K562 (cell line): ENCODE results near the gene ITSN1. TPM values are rescaled to one million over a fixed set of nuclear protein-coding genes. Genes with fewer than 3 reads are reported as not detected.
A peak's percentile ranks its signal among the peaks of the same experiment; 100 is the strongest.

Experiments
- ARID1B ChIP-seq: fragments of 450-650 bp; IDR thresholded peaks from 2 replicates; pipeline ENCODE4 v1.6.1; 2016; ENCODE audit warnings: antibody characterized with exemption, mild to moderate bottlenecking, inconsistent platforms
- BRF1 ChIP-seq: IDR thresholded peaks from 3 replicates; pipeline ENCODE4 v1.6.1; 2011; ENCODE audit warnings: borderline replicate concordance, mild to moderate bottlenecking; ENCODE audit not compliant: insufficient read length; ENCODE audit errors: extremely low read depth
- CBFB ChIP-seq: sonication (generic); formaldehyde crosslinking; IDR thresholded peaks from 2 replicates; pipeline ENCODE4 v1.4.0; 2020; ENCODE audit warnings: mild to moderate bottlenecking, missing genetic modification reagents
- CEBPB ChIP-seq: fragments of 450-650 bp; IDR thresholded peaks from 2 replicates; pipeline ENCODE4 v1.6.1; 2016; ENCODE audit warnings: missing genetic modification characterization, missing compliant biosample characterization
- CEBPG ChIP-seq, 3 experiments: fragments of 200-800 bp in 1 of 3; sonication (Bioruptor generic) in 1 of 3; sonication (generic) in 1 of 3; formaldehyde crosslinking in 1 of 3; IDR thresholded peaks in 2 of 3; conservative IDR thresholded peaks in 1 of 3; 2 replicates each; pipeline versions ENCODE4 v1.6.1 to v1.8.0; 2016 to 2022; ENCODE audit warnings: missing compliant biosample characterization in 2 of 3, missing genetic modification characterization in 2 of 3, mild to moderate bottlenecking in 1 of 3, missing genetic modification reagents in 1 of 3
- CXXC5 ChIP-seq: fragments of 250-450 bp; sonication (Bioruptor Pico); IDR thresholded peaks from 2 replicates; pipeline ENCODE4 v1.8.0; 2022; ENCODE audit warnings: inconsistent platforms, mild to moderate bottlenecking, moderate library complexity
- HCFC1 ChIP-seq: IDR thresholded peaks from 2 replicates; pipeline ENCODE4 v1.6.1; 2012; ENCODE audit warnings: low read depth, low read length, improper control_type of control experiment
- JUNB ChIP-seq: fragments of 450-650 bp; formaldehyde crosslinking; conservative IDR thresholded peaks from 2 replicates; pipeline ENCODE4 v1.4.0; 2020; ENCODE audit warnings: mild to moderate bottlenecking
- LEF1 ChIP-seq: fragments of 450-650 bp; IDR thresholded peaks from 2 replicates; pipeline ENCODE4 v1.6.1; 2016; ENCODE audit warnings: mild to moderate bottlenecking
- MTA2 ChIP-seq: fragments of 450-650 bp; IDR thresholded peaks from 2 replicates; pipeline ENCODE4 v1.6.1; 2016; ENCODE audit warnings: low read depth
- MTF1 ChIP-seq: fragments of 250-450 bp; sonication (Bioruptor Pico); IDR thresholded peaks from 2 replicates; pipeline ENCODE4 v1.9.0; 2021; ENCODE audit warnings: moderate library complexity, mild to moderate bottlenecking, inconsistent platforms, borderline replicate concordance
- NONO ChIP-seq, 2 experiments: fragments of 200-400 bp in 1 of 2; fragments of 450-650 bp in 1 of 2; formaldehyde crosslinking in 1 of 2; IDR thresholded peaks; 2 replicates each; pipeline ENCODE4 v1.6.1; 2017; ENCODE audit warnings: low read depth in 2 of 2, mild to moderate bottlenecking in 2 of 2, moderate library complexity in 2 of 2, low read length in 1 of 2
- NR2C1 ChIP-seq, 2 experiments: fragments of 450-650 bp; IDR thresholded peaks; 2 replicates each; pipeline ENCODE4 v1.6.1; 2017; ENCODE audit warnings: mild to moderate bottlenecking in 2 of 2, antibody characterized with exemption in 1 of 2, inconsistent platforms in 1 of 2, missing compliant biosample characterization in 1 of 2, missing genetic modification characterization in 1 of 2
- PHF20 ChIP-seq: fragments of 450-650 bp; IDR thresholded peaks from 2 replicates; pipeline ENCODE4 v1.6.1; 2018; ENCODE audit not compliant: partially characterized antibody
- RBM17 ChIP-seq: fragments of 200-400 bp; formaldehyde crosslinking; IDR thresholded peaks from 2 replicates; pipeline ENCODE4 v1.6.1; 2017; ENCODE audit warnings: low read depth, mild to moderate bottlenecking, low read length, borderline replicate concordance
- RFX1 ChIP-seq: fragments of 450-650 bp; IDR thresholded peaks from 2 replicates; pipeline ENCODE4 v1.6.1; 2016; ENCODE audit warnings: mild to moderate bottlenecking, moderate library complexity
- SMAD3 ChIP-seq: fragments of 450-650 bp; formaldehyde crosslinking; conservative IDR thresholded peaks from 2 replicates; pipeline ENCODE4 v1.4.0; 2020; ENCODE audit warnings: mild to moderate bottlenecking
- SMARCA4 ChIP-seq: fragments of 450-650 bp; IDR thresholded peaks from 2 replicates; pipeline ENCODE4 v1.6.1; 2016
- SOX6 ChIP-seq: fragments of 450-650 bp; IDR thresholded peaks from 2 replicates; pipeline ENCODE4 v1.6.1; 2014; ENCODE audit warnings: mild to moderate bottlenecking
- SP2 ChIP-seq: IDR thresholded peaks from 2 replicates; pipeline ENCODE4 v1.6.1; 2011; ENCODE audit warnings: mild to moderate bottlenecking, low read depth, low read length, moderate library complexity; ENCODE audit not compliant: poor library complexity, severe bottlenecking; ENCODE audit errors: extremely low read depth
- THRA ChIP-seq: fragments of 450-650 bp; IDR thresholded peaks from 2 replicates; pipeline ENCODE4 v1.6.1; 2017; ENCODE audit warnings: mild to moderate bottlenecking, moderate library complexity
- ZBTB7A ChIP-seq: IDR thresholded peaks from 2 replicates; pipeline ENCODE4 v1.6.1; 2011; ENCODE audit warnings: low read depth, mild to moderate bottlenecking, low read length, moderate library complexity, borderline replicate concordance; ENCODE audit not compliant: control insufficient read depth
- ZKSCAN8 ChIP-seq: fragments of 200-800 bp; sonication (Bioruptor generic); IDR thresholded peaks from 2 replicates; pipeline ENCODE4 v1.6.1; 2016; ENCODE audit warnings: missing genetic modification characterization, missing compliant biosample characterization
- ZNF175 ChIP-seq: fragments of 200-800 bp; sonication (Bioruptor generic); IDR thresholded peaks from 2 replicates; pipeline ENCODE4 v1.6.1; 2016; ENCODE audit warnings: low read depth, mild to moderate bottlenecking, missing genetic modification characterization, missing compliant biosample characterization
- ZNF232 ChIP-seq: sonication (generic); formaldehyde crosslinking; IDR thresholded peaks from 2 replicates; pipeline ENCODE4 v1.8.0; 2022; ENCODE audit warnings: mild to moderate bottlenecking, missing genetic modification reagents
- ZNF41 ChIP-seq: fragments of 250-450 bp; sonication (Bioruptor Pico); conservative IDR thresholded peaks from 2 replicates; pipeline ENCODE4 v1.4.0; 2020; ENCODE audit warnings: mild to moderate bottlenecking
- ZNF431 ChIP-seq: sonication (generic); formaldehyde crosslinking; IDR thresholded peaks from 2 replicates; pipeline ENCODE4 v1.8.0; 2022; ENCODE audit warnings: mild to moderate bottlenecking, missing genetic modification reagents
- ZNF586 ChIP-seq: fragments of 450-650 bp; formaldehyde crosslinking; conservative IDR thresholded peaks from 2 replicates; pipeline ENCODE4 v1.4.0; 2020; ENCODE audit warnings: mild to moderate bottlenecking, moderate library complexity
- ZNF766 ChIP-seq: fragments of 200-800 bp; sonication (Bioruptor generic); conservative IDR thresholded peaks from 2 replicates; pipeline ENCODE4 v1.6.1; 2016; ENCODE audit warnings: missing genetic modification characterization, missing compliant biosample characterization
- polyA plus RNA-seq, 8 experiments: library from polyadenylated mRNA; depleted of rRNA in 4 of 8; stranded (reverse) in 5 of 8; unstranded in 3 of 8; fragments of >200 nt; fragmentation: Nextera tagmentation in 2 of 8; fragmentation: Illumina TruSeq in 1 of 8; extraction: Ambion mirVana in 2 of 8; extraction: Trizol in 1 of 8; gene quantifications; 2 replicates each; pipeline versions ENCODE4 v1.2.1 to v1.2.3, GENCODE V29; 2011 to 2014; ENCODE audit warnings: inconsistent platforms in 1 of 8, missing spikeins in 1 of 8
- total RNA-seq, 7 experiments: library from RNA; depleted of rRNA in 6 of 7; stranded (reverse); fragments of >200 nt in 6 of 7; fragmentation: Illumina TruSeq in 2 of 7; extraction: Trizol in 2 of 7; gene quantifications; 2 replicates each; pipeline versions ENCODE4 v1.2.1 to v1.2.3, GENCODE V29; 2011 to 2021; ENCODE audit warnings: low replicate concordance in 1 of 7

Gene ITSN1
- total and polyA plus RNA-seq, 9 of the 15 experiments (the other 6 are each of a cell fraction or from before 2014, with no cell fraction given), result 1.1 to 12.6 (median 4.8) TPM

- TF ChIP-seq CEBPB (tag) (peak; percentile 61; the same call in 1 of the 2 replicates), CEBPG (CRISPR knock-in tag; IDR thresholded peaks at IDR 0.05) (peak; percentile 71), CEBPG (tag; conservative IDR thresholded peaks at IDR 0.05 in 1 of 2, IDR thresholded peaks at IDR 0.05 in 1 of 2) (peak in 1 of 2 experiments; percentile 51; a peak in 1 of 4 replicates), SOX6 (0 out of 2 replicates have a peak, but pooled peaks have one; percentile 13), SMAD3 (CRISPR knock-in tag) (no peak), NR2C1 (IDR thresholded peaks at IDR 0.05) (no peak), NR2C1 (tag; IDR thresholded peaks at IDR 0.05) (0 out of 2 replicates have a peak, but pooled peaks have one; percentile 27), ZNF431 (CRISPR knock-in tag) (no peak), ARID1B (peak; percentile 50), THRA (no peak), ZNF175 (CRISPR knock-in tag) (0 out of 2 replicates have a peak, but pooled peaks have one; percentile 15), SMARCA4 (no peak), CXXC5 (CRISPR knock-in tag) (peak; percentile 59), ZNF766 (CRISPR knock-in tag) (0 out of 2 replicates have a peak, but pooled peaks have one; percentile 17), HCFC1 (no peak), ZKSCAN8 (CRISPR knock-in tag) (no peak), MTF1 (CRISPR knock-in tag) (no peak), LEF1 (no peak), JUNB (CRISPR knock-in tag) (no peak), RBM17 (no peak), ZBTB7A (no peak), MTA2 (no peak), BRF1 (no peak), ZNF232 (no peak), ZNF586 (CRISPR knock-in tag) (no peak), SP2 (no peak), NONO (IDR thresholded peaks at IDR 0.05; ENCODE audit: low read depth in 2 of 2, low read length in 1 of 2) (no peak), PHF20 (no peak), RFX1 (no peak), CBFB (CRISPR knock-in tag) (no peak), ZNF41 (no peak)
Measured at GRCh38 chr21:33817663-33818451, 175.6 kb downstream of the ITSN1 start (continued).
